Fibroblast of villous mesenchyme (primary cell): ENCODE data around the gene B3GNT3. TPM values are rescaled to one million over a fixed set of nuclear protein-coding genes. Genes with fewer than 3 reads are reported as not detected.
"Not testable (repeated sequence)": the region's sequence is repeated elsewhere in the genome, so short reads cannot be mapped to it uniquely, and the experiment has no call there.

Experiments used
- DNase-seq: peaks from one replicate; pipeline ENCODE4 v3.0.0-alpha.2; 2010; ENCODE audit warnings: low read depth
- H3K4me3 ChIP-seq: 2 replicates; pipeline ENCODE4 v1.5.1; 2011; ENCODE audit warnings: low read depth, mild to moderate bottlenecking, low read length
- CTCF ChIP-seq: IDR thresholded peaks from 2 replicates; pipeline ENCODE4 v1.5.1; 2012; ENCODE audit warnings: low read depth, mild to moderate bottlenecking, low read length; ENCODE audit not compliant: insufficient read depth
- total RNA-seq: library from RNA; depleted of rRNA; stranded (reverse); fragments of >200 nt; gene quantifications from 2 replicates; pipeline ENCODE4 v1.2.3, GENCODE V29; 2012

The B3GNT3 gene
- total RNA-seq, 1 donor, result not detected

GRCh38 chr19:17778251-17778967 is 16.5 kb upstream of the B3GNT3 start:
- no peak for TF ChIP-seq CTCF
- H3K4me3 ChIP-seq, result peak overlapping the region; percentile 29
- DNase-seq, result peak; percentile 30

- no peak for TF ChIP-seq CTCF
- peak overlapping the region; percentile 29 for H3K4me3 ChIP-seq
- DNase-seq, result peak; percentile 43
These were observed 15.7 kb upstream of the B3GNT3 start for GRCh38 chr19:17778968-17779929.

- DNase-seq, result no peak
- TF ChIP-seq CTCF, result no peak
- H3K4me3 ChIP-seq, result no peak overlapping the region
These were observed 14.2 kb upstream of the B3GNT3 start for GRCh38 chr19:17780781-17781180.

DNA sequence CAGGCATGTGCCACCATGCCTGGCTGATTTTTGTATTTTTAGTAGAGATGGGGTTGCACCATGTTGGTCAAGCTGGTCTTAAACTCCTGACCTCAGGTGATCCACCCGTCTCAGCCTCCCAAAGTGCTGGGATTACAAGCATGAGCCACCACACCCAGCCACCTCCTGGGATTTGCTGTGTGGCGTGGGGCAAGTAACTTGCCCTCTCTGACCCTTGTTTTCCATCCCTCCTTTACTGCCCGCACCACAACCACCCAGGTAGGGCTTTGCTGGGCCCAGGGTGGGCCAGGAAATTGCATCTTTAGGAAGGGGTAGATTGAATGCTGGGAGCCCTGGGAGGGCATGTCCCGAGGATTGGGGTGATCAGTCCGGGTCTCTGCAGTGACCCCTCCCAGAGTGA is 11.2 kb upstream of the B3GNT3 start:
- not testable (repeated sequence) for H3K4me3 ChIP-seq, DNase-seq

- H3K4me3 ChIP-seq, result no peak overlapping the region
- DNase-seq, result peak; percentile 58
- TF ChIP-seq CTCF, result peak; percentile 81
These were observed 10.5 kb upstream of the B3GNT3 start for GRCh38 chr19:17784201-17785008.

DNA sequence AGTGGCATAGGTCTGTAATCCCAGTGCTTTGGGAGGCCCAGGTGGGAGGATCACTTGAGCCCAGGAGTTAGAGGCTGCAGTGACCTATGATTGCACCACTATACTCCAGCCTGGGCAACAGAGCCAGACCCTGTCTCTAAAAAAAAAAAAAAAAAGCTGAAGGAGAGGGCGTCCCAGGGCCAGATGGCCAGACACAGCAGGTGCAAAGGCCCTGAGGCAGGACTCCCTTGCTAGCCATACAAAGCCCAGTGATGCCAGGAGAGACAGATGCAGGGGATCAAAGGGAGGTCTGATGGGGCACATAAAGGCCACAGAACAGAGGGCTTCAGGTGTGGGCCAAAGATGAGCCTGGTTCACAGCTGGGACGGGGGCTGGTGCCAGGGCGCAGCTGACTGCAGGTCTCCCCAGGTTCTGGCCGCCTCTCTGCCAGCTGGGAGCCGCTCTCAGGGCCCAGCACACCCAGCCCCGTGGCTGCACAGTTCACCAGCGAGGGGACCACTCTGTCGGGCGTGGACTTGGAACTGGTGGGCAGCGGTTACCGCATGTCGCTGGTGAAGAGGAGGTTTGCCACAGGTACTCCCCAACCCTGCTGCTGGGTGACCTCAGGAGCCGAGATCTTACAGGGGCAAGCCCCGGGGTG is 7.5 kb upstream of the B3GNT3 start:
- no peak for DNase-seq
- no peak overlapping the region for H3K4me3 ChIP-seq
- TF ChIP-seq CTCF, result no peak
